Endothelial cell of umbilical vein (primary cell): Measurements from ENCODE around the gene FAR1.

Experiments used
- EZH2 ChIP-seq: IDR thresholded peaks from 2 replicates; pipeline ENCODE4 v1.6.1; 2012; ENCODE audit warnings: borderline replicate concordance, low read depth, mild to moderate bottlenecking, moderate library complexity, low read length, inconsistent platforms; ENCODE audit not compliant: severe bottlenecking
- FOS ChIP-seq: IDR thresholded peaks from 2 replicates; pipeline ENCODE4 v1.6.1; 2011; ENCODE audit warnings: mild to moderate bottlenecking, low read length, moderate library complexity, borderline replicate concordance; ENCODE audit not compliant: insufficient read depth
- MYC ChIP-seq: IDR thresholded peaks from one replicate; pipeline ENCODE4 v1.6.1; 2011; ENCODE audit warnings: mild to moderate bottlenecking, low read depth, low read length
- POLR2A ChIP-seq: IDR thresholded peaks from 2 replicates; pipeline ENCODE4 v1.6.1; 2012; ENCODE audit warnings: low read depth, mild to moderate bottlenecking, control low read depth, low read length
- POLR2AphosphoS5 ChIP-seq: IDR thresholded peaks from 2 replicates; pipeline ENCODE4 v1.6.1; 2012; ENCODE audit warnings: low read depth, mild to moderate bottlenecking, control low read depth, low read length, moderate library complexity; ENCODE audit not compliant: insufficient read depth
- TF ChIP-seq, protein P1 (sequence below), 2 donors: IDR thresholded peaks; 1 replicate in 1 of 2; 2 replicates in 1 of 2; pipeline ENCODE4 v1.5.1; 2011; ENCODE audit warnings: low read length in 2 of 2, mild to moderate bottlenecking in 2 of 2, moderate library complexity in 2 of 2, control low read depth in 1 of 2, inconsistent platforms in 1 of 2, low read depth in 1 of 2; ENCODE audit not compliant: insufficient read depth in 1 of 2; ENCODE audit errors: extremely low read depth in 1 of 2
- TF ChIP-seq, protein P2 (sequence below): IDR thresholded peaks from 2 replicates; pipeline ENCODE4 v1.6.1; 2011; ENCODE audit not compliant: insufficient read depth, insufficient read length

DNA sequence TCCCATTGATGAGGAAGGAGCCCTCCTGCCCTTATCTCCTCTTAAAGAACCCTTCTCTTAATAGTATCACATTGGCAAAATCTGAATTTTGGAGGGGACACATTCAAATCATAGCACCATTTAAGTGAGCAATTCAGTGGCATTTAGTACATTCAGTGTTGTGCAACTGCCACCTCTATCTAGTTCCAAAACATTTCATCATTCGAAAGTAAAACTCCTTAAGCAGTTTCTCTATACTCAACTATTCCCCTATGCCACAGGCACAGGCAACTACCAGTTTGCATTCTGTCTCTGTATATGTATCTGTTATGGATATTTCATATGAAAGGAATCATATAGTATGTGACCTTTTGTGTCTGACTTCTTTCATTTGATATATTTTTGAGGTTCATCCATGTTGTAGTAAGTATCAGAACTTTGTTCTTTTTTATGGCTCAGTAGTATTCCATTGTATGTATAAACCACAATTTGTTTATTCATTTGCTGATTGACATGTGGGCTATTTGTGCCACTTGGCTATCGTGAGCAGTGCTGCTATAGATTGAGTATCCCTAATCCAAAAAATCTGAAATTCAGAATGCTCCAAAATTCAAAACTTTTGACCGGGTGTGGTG lies 22.9 kb downstream of the FAR1 start:
- TF ChIP-seq POLR2A (no peak), POLR2AphosphoS5 (no peak), EZH2 (no peak), MYC (no peak), FOS (no peak)
- TF ChIP-seq, protein P1, sequence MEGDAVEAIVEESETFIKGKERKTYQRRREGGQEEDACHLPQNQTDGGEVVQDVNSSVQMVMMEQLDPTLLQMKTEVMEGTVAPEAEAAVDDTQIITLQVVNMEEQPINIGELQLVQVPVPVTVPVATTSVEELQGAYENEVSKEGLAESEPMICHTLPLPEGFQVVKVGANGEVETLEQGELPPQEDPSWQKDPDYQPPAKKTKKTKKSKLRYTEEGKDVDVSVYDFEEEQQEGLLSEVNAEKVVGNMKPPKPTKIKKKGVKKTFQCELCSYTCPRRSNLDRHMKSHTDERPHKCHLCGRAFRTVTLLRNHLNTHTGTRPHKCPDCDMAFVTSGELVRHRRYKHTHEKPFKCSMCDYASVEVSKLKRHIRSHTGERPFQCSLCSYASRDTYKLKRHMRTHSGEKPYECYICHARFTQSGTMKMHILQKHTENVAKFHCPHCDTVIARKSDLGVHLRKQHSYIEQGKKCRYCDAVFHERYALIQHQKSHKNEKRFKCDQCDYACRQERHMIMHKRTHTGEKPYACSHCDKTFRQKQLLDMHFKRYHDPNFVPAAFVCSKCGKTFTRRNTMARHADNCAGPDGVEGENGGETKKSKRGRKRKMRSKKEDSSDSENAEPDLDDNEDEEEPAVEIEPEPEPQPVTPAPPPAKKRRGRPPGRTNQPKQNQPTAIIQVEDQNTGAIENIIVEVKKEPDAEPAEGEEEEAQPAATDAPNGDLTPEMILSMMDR (IDR thresholded peaks at IDR 0.05; ENCODE audit: extremely low read depth in 1 of 2, insufficient read depth in 1 of 2, low read depth in 1 of 2, low read length in 2 of 2) = no peak
- TF ChIP-seq, protein P2, sequence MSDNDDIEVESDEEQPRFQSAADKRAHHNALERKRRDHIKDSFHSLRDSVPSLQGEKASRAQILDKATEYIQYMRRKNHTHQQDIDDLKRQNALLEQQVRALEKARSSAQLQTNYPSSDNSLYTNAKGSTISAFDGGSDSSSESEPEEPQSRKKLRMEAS = no peak
